AG08395 (cell line): Measurements from ENCODE around the gene IWS1.
"Not testable (repeated sequence)": the region's sequence is repeated elsewhere in the genome, so short reads cannot be mapped to it uniquely, and the experiment has no call there.

Experiments used
- DNase-seq: peaks from one replicate; pipeline ENCODE4 v3.0.0; 2012; ENCODE audit warnings: mixed read lengths, low spot score

IWS1 gene

DNA sequence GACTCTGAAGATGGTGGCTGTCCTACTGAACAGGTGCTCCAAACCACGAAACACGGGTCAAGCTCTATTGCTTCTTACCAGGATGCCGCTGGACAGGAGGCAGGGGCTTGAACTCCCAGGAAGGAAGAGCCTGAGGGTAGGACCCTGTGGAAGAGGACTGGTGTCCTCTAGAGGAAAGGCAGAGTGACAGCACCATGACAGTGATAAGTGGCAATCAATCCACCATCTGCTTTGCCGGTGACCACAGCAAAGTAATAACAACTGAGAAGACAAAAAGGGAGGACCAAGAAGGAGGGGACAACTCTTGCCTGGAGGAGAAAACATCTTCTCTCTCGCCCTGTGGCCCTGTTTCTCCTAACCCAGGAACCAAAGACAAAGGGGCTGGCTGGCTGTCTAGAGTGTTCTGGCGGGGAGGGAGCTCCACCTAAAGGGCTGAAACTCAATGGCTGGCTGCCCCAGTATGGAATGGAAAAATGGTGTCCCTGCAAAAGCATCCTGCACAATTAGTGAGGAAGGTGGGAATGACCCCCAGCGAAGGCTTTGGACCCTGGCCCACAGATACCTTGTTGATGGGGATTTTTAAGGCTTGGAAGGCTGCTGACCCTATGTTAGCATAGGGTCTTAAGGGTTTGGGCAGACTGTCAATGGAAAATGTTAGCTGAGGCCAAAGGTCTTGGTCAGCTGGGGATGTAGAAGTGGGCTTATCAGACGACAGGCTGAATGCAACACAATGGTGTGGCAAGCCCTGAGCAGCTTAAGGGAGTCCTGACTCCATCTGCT, 72.7 kb downstream of the IWS1 start:
- DNase-seq, result peak; percentile 18

DNA sequence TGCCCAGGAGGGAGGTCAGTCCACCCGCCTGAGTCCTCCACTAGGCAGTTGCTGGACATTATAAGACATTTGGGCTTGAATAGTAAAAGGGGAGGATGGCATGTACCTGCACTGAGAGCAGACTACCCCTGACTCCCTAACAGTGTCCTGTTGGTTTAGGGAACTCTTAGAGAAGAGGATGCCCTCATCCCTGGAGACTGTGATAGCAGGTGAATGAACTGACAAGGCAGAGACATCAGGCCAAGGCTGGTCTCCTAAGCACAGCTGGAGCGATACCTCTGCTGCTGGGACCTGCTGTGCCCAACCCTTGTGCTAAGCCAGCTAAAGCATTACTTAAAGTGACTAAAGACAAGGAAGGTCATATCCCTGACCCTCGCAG, 73.3 kb downstream of the IWS1 start:
- no peak for DNase-seq

DNA sequence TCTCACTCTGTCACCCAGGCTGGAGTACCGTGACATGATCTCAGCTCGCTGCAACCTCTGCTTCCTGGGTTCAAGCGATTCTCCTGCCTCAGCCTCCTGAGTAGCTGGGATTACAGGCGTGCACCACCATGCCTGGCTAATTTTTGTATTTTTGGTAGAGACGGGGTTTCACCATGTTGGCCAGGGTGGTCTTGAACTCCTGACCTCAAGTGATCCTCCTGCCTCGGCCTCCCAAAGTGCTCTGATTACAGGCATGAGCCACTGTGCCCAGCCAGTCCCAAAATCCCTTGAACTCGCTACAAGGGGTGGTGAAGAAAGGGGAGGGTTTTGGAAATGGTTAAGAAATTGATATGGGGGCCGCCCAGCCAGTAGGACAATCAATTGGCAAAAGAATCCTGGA, 73.9 kb downstream of the IWS1 start:
- DNase-seq, result not testable (repeated sequence)

DNA sequence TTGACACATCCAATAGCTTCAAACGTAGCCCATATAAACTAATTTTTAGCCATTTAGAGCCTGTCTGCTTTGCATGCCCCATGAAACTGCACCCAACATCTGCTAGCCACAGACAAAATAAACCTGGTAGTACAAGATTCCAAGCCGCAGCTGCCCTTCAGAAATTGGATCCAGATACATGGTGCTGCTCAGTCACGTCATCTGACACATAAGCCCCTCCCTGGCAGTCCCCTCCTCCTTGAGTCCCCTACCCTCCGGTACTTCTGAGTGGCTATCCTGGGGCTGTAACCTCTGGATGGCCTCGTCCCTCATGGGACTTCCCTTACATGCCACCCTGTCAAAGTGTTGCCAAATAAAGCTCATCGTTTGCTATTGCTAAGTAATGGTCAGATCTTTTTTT, 74.3 kb downstream of the IWS1 start:
- DNase-seq, result peak; percentile 28

DNA sequence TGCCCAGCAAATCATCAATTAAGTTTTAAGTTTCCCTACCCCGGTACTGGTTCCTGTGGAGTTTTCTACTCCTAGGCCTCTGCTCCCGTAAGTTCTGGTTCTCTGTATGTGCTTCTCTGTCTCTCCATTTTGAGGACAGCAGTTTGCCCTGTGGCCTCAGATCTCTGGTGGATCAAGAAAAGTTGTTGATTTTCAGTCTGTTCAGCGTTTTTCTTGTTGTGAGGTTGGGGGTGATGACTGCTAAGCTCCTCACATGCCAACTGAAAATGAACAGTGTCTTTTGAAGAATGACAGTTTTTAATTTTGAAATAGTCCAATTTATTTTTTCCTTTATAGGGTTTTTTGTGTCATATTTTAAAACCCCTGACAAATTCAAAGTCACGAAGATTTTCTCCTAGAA, 76.4 kb downstream of the IWS1 start:
- no peak for DNase-seq

DNA sequence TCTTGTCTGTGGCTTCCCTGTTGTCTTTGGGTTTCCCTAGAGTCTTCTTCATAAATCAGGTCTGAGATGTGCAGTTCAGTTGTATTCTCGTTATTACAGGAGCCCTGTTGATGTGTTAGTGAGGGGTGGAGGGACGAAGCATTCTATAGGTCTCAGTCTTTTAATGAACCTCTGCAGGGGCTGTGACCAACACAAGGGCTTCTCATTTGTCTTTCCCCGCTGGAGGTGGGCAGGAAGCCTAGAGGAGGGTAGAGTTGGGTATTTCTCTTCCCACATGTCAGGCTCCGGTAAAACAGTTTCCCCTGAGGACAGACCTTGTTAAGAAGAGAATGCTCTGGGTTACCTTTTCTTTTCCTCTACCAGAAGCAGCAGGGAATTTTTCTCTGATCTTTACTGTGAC, 76.9 kb downstream of the IWS1 start:
- no peak for DNase-seq

DNA sequence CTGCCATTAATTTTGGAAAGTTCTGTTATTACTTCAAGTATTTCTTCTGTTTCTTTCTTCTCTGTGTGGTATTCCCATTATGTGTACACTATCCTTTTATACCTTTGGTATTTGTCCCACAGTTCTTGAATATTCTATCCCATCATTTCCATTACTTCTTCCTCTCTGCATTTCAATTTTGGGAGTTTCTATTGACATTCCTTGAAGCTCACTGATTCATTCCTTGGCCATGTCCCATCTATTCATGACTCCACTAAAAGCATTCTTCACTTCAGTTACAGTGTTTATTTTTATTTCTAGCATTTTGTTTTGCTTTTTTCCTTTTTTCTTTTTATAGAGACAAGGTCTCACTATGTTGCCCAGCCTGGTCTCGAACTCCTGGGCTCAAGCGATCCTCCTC, 77.8 kb downstream of the IWS1 start:
- peak; percentile 55 for DNase-seq

DNA sequence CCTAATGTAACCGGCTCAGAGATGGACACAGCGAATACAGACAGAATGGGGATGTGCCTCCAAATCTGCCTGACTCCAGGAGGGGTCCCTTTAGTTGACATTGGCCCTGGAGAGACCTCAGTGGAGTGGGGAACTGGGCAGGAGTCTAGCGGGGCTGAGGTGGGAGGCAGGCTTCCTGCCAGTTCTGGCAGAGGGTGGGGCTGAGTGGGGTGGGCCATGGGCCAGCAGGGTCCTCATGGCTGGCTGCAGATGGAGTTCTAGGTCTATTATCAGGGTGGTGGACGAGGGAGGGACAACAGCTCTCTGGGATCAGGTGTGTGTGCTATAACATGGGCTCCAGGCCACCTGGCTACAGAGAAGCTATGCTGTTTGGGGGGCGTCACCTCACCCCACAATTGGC, 86.9 kb downstream of the IWS1 start:
- no peak for DNase-seq

DNA sequence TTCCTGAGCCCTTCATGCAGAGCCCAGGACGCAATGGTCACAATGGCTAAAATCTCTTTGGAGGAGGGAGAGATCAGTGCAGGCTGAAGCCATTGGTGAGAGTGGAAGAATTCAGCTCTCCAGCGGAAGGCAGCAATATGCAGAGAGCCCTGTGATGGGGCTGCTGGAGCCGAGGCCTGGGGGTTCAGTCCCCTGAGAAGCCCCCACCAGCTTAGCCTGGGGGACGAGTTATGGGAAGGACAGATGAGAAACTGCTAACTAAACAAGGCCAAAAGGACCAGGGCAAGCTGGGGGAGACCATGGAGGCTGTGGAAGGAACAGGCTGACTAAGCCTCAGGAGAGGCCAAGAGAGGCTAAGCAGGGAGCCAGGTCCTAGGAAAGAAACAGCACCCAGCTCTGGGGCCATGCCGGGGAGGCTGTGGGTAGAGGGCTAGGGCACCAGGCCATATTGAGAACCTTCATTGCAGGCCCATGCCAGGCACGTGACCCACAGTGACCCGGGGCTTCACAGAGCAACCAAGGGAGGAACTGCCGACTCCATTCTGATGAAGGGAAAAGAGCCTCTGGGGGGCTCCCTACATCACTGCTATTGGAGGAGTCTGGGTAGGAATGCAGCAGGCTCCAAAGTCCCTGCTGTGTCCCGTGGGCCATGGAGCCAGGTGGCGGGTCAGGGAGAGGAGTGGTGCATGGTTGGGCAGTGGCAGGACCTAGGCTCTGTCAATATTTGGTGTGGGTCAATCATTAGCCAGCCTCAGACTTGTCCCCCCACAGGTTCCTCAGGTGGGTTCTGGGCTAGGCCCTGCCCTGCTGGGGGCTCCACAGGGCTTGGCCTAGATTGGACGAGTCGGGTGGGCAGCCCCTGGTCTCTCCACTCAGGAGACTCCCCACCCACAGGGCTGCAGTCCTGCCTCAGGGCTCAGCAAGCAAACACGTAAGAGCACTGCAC, 88.2 kb downstream of the IWS1 start:
- no peak for DNase-seq

DNA sequence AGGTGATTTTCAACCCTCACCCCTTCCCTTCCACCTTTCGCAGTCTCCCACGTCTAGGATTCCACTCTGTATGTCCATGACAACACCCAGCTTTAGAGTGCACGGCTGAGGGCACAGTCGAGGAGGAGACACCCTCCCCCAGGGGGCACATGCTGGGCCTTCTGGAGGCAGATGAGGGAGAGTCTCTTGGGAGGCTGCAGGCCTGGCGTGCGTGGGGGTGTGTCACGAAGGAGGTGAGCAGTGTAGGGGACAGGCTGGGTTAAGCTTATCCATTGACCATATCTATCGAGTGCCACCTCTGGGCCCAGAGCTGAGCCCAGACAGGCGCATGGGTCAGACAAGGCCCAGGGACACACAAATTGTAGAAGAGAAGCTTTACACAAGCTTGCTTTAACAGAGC, 89.2 kb downstream of the IWS1 start:
- DNase-seq, result no peak

DNA sequence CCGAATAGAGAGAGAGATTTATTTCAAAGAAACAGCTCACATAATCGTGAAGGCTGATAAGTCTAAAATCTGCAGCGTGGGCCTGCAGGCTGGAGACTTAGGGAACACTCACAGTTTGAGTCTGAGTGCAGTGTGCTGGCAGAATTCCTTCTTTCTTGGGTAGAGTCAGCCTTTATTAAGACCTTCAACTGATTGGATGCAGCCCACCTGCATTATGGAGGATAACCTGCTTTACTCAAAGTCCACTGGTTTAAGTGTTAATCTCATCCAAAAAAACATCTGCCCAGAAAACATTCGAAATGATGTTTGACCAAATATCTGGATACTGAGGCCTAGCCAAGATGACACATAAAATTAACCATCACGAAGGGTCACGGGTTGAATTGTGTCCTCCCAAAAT, 91.8 kb downstream of the IWS1 start:
- no peak for DNase-seq

DNA sequence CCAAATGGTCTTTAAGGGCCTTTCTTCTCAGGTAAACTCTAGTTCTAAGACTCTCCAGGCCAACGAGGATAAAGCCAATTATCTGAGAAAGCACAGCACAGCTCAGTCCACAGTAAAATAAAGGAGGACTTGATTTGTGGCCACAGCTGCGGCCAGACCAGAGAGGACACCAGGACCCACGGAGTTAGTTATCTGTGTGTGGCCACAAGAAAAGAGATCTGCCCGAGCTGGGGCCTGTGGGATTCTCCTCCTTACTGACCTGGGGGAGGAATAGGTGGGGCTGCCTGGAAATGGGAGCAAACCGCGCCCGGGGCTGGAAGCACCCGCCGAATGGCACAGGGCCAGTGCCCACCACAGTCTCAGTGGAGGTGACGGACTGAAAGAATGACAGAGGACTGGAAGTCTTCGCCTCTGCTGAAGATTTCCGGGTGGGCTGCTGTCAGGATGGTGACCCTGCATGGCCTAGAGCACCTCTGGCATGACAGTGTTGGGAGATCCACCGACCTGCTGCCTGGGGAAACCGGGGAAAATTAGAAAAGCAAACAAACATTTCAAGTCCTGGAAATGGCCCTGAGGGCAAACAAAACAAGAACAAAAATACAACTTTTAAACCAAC, 94.8 kb downstream of the IWS1 start:
- DNase-seq, result no peak
